Sigmoid colon (tissue), 7 donors: ENCODE measurements around the gene IRF4. TPM values are rescaled to one million over a fixed set of nuclear protein-coding genes. Genes with fewer than 3 reads are reported as not detected.
A peak's percentile ranks its signal among the peaks of the same experiment; 100 is the strongest.

Source experiments
- DNase-seq: peaks from one replicate; pipeline ENCODE4 v3.0.0-alpha.2; 2019
- H3K27ac ChIP-seq, 4 donors: fragments of 200-600 bp; sonication (generic); one replicate each; pipeline ENCODE4 v1.5.1; 2016 to 2019; ENCODE audit warnings: mild to moderate bottlenecking in 1 of 4
- H3K27me3 ChIP-seq, 3 donors: fragments of 200-600 bp; sonication (generic); one replicate each; pipeline ENCODE4 v1.5.1; 2019; ENCODE audit warnings: mild to moderate bottlenecking in 1 of 3
- H3K36me3 ChIP-seq, 4 donors: fragments of 200-600 bp; sonication (generic); one replicate each; pipeline ENCODE4 v1.5.1; 2016 to 2019
- H3K4me1 ChIP-seq, 4 donors: fragments of 200-600 bp; sonication (generic); one replicate each; pipeline ENCODE4 v1.5.1; 2017 to 2019
- H3K4me3 ChIP-seq, 4 donors: fragments of 200-600 bp; sonication (generic); one replicate each; pipeline ENCODE4 v1.5.1; 2017 to 2019; ENCODE audit warnings: mild to moderate bottlenecking in 2 of 4, moderate library complexity in 1 of 4
- H3K9me3 ChIP-seq, 4 donors: fragments of 200-600 bp in 3 of 4; sonication (generic) in 3 of 4; one replicate each; pipeline versions ENCODE4 v1.5.1 to v1.6.1; 2013 to 2019
- EP300 ChIP-seq, 4 donors: sonication (generic); formaldehyde crosslinking; IDR thresholded peaks; one replicate each; pipeline ENCODE4 v1.6.1; 2017; ENCODE audit warnings: antibody characterized with exemption in 4 of 4
- POLR2A ChIP-seq, 2 donors: fragments of 450-650 bp; IDR thresholded peaks; one replicate each; pipeline ENCODE4 v1.6.1; 2016; ENCODE audit warnings: antibody characterized with exemption in 2 of 2, mild to moderate bottlenecking in 2 of 2, moderate library complexity in 2 of 2
- POLR2AphosphoS5 ChIP-seq, 4 donors: sonication (generic); formaldehyde crosslinking; IDR thresholded peaks; one replicate each; pipeline ENCODE4 v1.6.1; 2017; ENCODE audit warnings: antibody characterized with exemption in 4 of 4
- WGBS, 2 donors: extraction: QIAGEN DNeasy Blood & Tissue Kit; methylation state at CpG; one replicate each; pipeline ENCODE4 v1.1.7; 2013; 5-methylcytosine and 5-hydroxymethylcytosine counted together
- intact Hi-C: fragments of 100-400 bp; cut with DNase I; formaldehyde crosslinking; loops from one replicate; pipeline ENCODE4 v1.15.1; 2023
- polyA plus RNA-seq, 3 donors: library from polyadenylated mRNA; stranded (reverse); fragments of 200-250 nt; gene quantifications; one replicate each; pipeline ENCODE4 v1.2.3, GENCODE V29; 2013
- total RNA-seq, 4 donors: library from RNA; depleted of rRNA; stranded (reverse); fragments of >200 nt; gene quantifications; one replicate each; pipeline ENCODE4 v1.1.0, GENCODE V29; 2016
- TF ChIP-seq, protein P1 (sequence below), 4 experiments: fragments of 450-650 bp in 3 of 4; fragments of 200-600 bp in 1 of 4; IDR thresholded peaks; one replicate each; pipeline ENCODE4 v1.5.1; 2016 to 2019; ENCODE audit warnings: antibody characterized with exemption in 4 of 4, mild to moderate bottlenecking in 3 of 4, moderate library complexity in 2 of 4
- donor health status: healthy with polysubstance abuse.
- donor health status: Bipolar disorder and iron deficiency.
- donor health status: healthy.

IRF4 gene
- total and polyA plus RNA-seq, 7 donors: 0.28 to 9.3 (median 0.46) TPM

DNA sequence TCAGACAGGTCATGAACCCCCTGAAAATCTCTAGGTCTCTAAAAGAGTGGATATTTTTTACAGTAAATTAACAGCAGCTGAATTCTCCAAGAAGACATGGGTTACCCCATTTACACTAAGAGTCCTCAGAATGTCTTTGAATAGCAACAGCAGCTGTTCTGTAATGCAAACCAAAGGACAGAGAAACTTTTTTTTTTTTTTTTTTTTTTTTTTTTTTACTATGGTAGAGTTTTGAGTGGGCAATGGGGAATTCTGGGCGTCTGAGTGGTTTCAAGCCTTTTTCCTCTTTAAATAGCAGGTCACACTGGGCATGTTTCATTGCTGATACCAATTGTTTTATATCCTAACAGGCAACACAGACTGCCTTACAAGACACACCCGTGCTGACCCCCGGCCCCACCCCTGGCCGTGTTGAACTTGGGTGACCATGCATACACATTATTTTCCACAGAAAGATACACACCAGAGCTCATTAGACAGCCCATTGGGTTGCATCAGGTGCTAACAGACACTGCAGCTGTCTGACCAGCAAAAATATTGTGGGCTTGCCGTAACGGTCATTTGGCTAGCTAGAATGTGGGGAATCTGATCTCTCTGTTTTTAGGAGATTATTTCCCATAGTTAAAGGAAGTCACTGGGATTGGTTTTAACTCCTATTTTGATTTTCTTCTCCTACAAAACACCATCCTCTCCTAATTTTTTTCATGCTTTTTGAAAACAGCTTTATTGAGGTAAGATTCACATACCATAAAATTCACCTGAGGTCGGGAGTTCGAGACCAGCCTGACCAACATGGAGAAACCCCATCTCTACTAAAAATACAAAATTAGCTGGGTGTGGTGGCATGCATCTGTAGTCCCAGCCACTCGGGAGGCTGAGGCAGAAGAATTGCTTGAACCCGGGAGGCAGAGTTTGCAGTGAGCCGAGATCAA, 26.7 kb upstream of the IRF4 start:
- Histone ChIP-seq H3K9me3 (peaks cover 0 to 6% (median 0%) of the 10 kb centered on the region in 4 donors), H3K4me3 (no peak overlapping the region), H3K27ac (no peak overlapping the region), H3K27me3 (peaks cover 2 to 43% (median 13%) of the 10 kb centered on the region in 3 donors), H3K36me3 (no peaks in the 10 kb centered on the region), H3K4me1 (no peaks in the 10 kb centered on the region)
- TF ChIP-seq POLR2A (IDR thresholded peaks at IDR 0.05) (no peak), EP300 (IDR thresholded peaks at IDR 0.05) (no peak), POLR2AphosphoS5 (IDR thresholded peaks at IDR 0.05) (no peak)
- TF ChIP-seq, protein P1, sequence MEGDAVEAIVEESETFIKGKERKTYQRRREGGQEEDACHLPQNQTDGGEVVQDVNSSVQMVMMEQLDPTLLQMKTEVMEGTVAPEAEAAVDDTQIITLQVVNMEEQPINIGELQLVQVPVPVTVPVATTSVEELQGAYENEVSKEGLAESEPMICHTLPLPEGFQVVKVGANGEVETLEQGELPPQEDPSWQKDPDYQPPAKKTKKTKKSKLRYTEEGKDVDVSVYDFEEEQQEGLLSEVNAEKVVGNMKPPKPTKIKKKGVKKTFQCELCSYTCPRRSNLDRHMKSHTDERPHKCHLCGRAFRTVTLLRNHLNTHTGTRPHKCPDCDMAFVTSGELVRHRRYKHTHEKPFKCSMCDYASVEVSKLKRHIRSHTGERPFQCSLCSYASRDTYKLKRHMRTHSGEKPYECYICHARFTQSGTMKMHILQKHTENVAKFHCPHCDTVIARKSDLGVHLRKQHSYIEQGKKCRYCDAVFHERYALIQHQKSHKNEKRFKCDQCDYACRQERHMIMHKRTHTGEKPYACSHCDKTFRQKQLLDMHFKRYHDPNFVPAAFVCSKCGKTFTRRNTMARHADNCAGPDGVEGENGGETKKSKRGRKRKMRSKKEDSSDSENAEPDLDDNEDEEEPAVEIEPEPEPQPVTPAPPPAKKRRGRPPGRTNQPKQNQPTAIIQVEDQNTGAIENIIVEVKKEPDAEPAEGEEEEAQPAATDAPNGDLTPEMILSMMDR (IDR thresholded peaks at IDR 0.05): no peak
- intact Hi-C loops: no loop called here
- WGBS, 2 donors: 68 to 69% methylated on average over 11 of the region's 11 CpGs
- DNase-seq: peak; percentile 63

DNA sequence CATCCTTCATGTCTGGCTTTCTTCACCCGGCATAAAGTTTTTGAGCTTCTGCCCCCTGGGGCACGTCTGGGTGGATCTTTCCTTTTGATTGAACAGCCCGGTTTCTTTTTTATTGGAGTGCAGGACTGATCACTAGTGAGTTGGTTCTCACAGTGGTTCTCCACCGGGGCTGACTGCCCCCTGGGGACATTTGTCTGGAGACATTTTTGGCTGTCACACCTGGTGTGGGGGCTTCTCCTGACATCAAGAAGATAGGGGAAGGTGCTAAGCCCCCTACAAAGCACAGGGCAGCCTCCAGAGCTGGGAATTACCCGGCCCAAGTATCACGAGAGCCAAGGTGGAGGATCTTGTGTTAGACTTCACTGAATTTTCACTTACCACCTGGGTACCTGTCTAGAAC, 25.7 kb upstream of the IRF4 start:
- Histone ChIP-seq H3K9me3 (peaks cover 0 to 6% (median 0%) of the 10 kb centered on the region in 4 donors), H3K27me3 (peaks cover 7 to 53% (median 21%) of the 10 kb centered on the region in 3 donors), H3K4me3 (no peak overlapping the region), H3K4me1 (no peaks in the 10 kb centered on the region), H3K27ac (no peak overlapping the region), H3K36me3 (no peaks in the 10 kb centered on the region)
- no peak for TF ChIP-seq EP300 (IDR thresholded peaks at IDR 0.05)
- no peak for TF ChIP-seq POLR2A (IDR thresholded peaks at IDR 0.05)
- TF ChIP-seq POLR2AphosphoS5 (IDR thresholded peaks at IDR 0.05): no peak
- TF ChIP-seq, protein P1 (IDR thresholded peaks at IDR 0.05): no peak
- no peak for DNase-seq
- 63 to 75% methylated on average over 6 of the region's 6 CpGs for WGBS, 2 donors
- intact Hi-C loops: no loop called here

DNA sequence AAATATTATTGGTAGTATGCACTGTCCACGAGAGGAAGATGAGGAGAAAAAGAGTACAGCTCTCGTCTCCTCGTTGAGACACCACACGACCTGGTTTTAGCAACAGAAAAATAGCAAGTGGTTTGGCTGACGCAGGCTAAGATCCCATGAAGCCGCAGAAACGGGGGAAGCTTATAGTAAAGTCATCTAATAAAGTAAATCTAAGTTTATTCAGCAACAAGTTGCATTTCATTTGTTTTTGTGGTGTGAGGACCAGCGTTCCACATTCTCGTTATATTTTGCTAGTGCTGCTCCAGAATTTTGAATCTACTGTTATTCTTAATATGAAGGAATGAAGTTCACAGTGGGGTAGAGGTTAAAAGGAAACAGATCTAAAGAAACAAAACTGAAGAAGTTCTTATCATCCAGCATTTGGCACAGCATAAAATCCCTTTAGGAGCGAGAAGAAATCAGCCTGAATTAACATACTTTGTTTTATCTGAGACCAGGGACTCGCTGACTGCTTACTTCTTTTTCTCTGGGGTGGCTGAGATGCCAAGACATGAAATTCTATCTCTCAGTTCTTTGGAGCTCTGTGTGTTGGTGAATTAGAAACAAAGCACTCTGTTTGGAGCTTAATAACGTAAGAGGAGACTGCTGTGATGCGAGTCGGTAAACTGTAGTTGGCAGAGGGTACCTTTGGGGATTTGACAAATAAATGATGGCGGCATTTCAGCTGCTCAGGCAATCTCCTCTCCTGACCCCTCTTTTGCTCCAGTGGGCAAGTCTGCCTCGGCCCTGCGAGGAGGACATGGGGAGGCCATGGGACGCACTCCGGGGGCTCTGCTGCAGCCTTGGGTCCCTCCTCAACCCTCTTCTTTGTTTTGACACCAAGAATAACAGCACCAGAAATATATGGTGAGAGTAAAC, 24.9 kb upstream of the IRF4 start:
- WGBS, 2 donors: 81% methylated on average over 19 of the region's 19 CpGs
- Histone ChIP-seq H3K4me1 (no peaks in the 10 kb centered on the region), H3K4me3 (no peak overlapping the region), H3K27me3 (peaks cover 7 to 55% (median 21%) of the 10 kb centered on the region in 3 donors), H3K9me3 (peaks cover 0 to 6% (median 0%) of the 10 kb centered on the region in 4 donors), H3K27ac (no peak overlapping the region), H3K36me3 (no peaks in the 10 kb centered on the region)
- intact Hi-C loops: no loop called here
- DNase-seq: no peak
- TF ChIP-seq EP300 (IDR thresholded peaks at IDR 0.05) (no peak), POLR2AphosphoS5 (IDR thresholded peaks at IDR 0.05) (no peak), POLR2A (IDR thresholded peaks at IDR 0.05) (no peak)
- TF ChIP-seq, protein P1 (IDR thresholded peaks at IDR 0.05): no peak

DNA sequence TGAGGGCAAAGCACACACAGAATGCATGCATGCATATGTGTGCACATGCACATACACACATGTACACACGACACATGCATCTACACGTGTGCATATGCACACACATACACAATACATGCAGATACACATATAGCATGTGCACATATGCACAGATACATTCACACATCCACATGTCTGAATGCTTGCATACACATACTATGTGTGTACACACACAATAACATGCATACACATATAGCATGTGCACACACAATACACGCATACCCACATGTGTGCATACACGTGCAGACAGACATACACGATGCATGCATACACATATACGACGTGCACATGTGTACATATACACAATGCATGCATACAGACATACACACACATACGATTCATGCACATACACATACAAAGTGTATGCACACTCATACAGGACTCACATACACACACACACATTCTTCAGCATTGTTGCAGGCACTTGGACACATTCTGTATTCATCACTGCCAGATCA, 24.2 kb upstream of the IRF4 start:
- Histone ChIP-seq H3K27me3 (peaks cover 7 to 62% (median 23%) of the 10 kb centered on the region in 3 donors), H3K36me3 (no peaks in the 10 kb centered on the region), H3K4me3 (no peak overlapping the region), H3K9me3 (peaks cover 0 to 6% (median 0%) of the 10 kb centered on the region in 4 donors), H3K4me1 (no peaks in the 10 kb centered on the region), H3K27ac (no peak overlapping the region)
- intact Hi-C loops: no loop called here
- WGBS, 2 donors: 84 to 85% methylated on average over 8 of the region's 8 CpGs
- TF ChIP-seq, protein P1 (IDR thresholded peaks at IDR 0.05): no peak
- TF ChIP-seq POLR2AphosphoS5 (IDR thresholded peaks at IDR 0.05) (no peak), EP300 (IDR thresholded peaks at IDR 0.05) (no peak), POLR2A (IDR thresholded peaks at IDR 0.05) (no peak)
- no peak for DNase-seq
